IMR-90 (cell line): ENCODE measurements around the gene ZMIZ1. TPM values are rescaled to one million over a fixed set of nuclear protein-coding genes. Genes with fewer than 3 reads are reported as not detected.

Experiments used
- ATAC-seq: fragments of 200-7000 bp; cut with Tn5 transposase; 2 replicates; pipeline ENCODE4 v1.9.1; 2020; ENCODE audit warnings: low read depth, mild to moderate bottlenecking, moderate library complexity
- BruUV-seq: library from RNA; stranded (reverse); fragments of 400-500 nt; replicated peaks from 2 replicates; lab custom pipeline; 2021; lab: Mats Ljungman, UMichigan
- CTCF ChIA-PET: fragments of 300-600 bp; formaldehyde crosslinking; extraction: SDS; loops from one replicate; lab custom pipeline; 2021; ENCODE audit warnings: antibody characterized with exemption; lab: Yijun Ruan, JAX
- POLR2A ChIA-PET: fragments of 300-600 bp; sonication (Branson Sonifier 250); formaldehyde crosslinking; loops from one replicate; lab custom pipeline; 2022; ENCODE audit warnings: antibody characterized with exemption; ENCODE audit not compliant: unreplicated experiment; lab: Charles Lee
- DNase-seq: peaks from one replicate; pipeline ENCODE4 v3.0.0; 2013
- H2AFZ ChIP-seq: replicated peaks from 2 replicates; pipeline ENCODE3; 2013; ENCODE audit warnings: low read length, mild to moderate bottlenecking; ENCODE audit not compliant: poor library complexity
- H2AK5ac ChIP-seq: 2 replicates; pipeline ENCODE4 v1.6.1; 2013; ENCODE audit warnings: low read depth, low read length, inconsistent platforms
- H2AK9ac ChIP-seq: replicated peaks from 2 replicates; pipeline ENCODE3; 2013; ENCODE audit warnings: mild to moderate bottlenecking, low read depth, low read length, moderate library complexity; ENCODE audit not compliant: poor library complexity
- H2BK120ac ChIP-seq: 2 replicates; pipeline ENCODE4 v1.6.1; 2013; ENCODE audit warnings: low read depth, low read length, inconsistent platforms
- H2BK15ac ChIP-seq: 3 replicates; pipeline ENCODE4 v1.6.1; 2013; ENCODE audit warnings: low read depth, low read length, inconsistent platforms
- H2BK20ac ChIP-seq: 2 replicates; pipeline ENCODE4 v1.6.1; 2013; ENCODE audit warnings: low read depth, mild to moderate bottlenecking, inconsistent platforms, low read length, moderate library complexity
- H2BK5ac ChIP-seq: 2 replicates; pipeline ENCODE4 v1.6.1; 2013; ENCODE audit warnings: mild to moderate bottlenecking, low read depth, low read length, inconsistent platforms; ENCODE audit not compliant: poor library complexity, severe bottlenecking
- H3K14ac ChIP-seq: replicated peaks from 2 replicates; pipeline ENCODE4 v1.6.1; 2013; ENCODE audit warnings: low read depth, low read length, inconsistent platforms
- H3K18ac ChIP-seq: 2 replicates; pipeline ENCODE4 v1.6.1; 2013; ENCODE audit warnings: low read depth, low read length, control low read depth
- H3K23ac ChIP-seq: 2 replicates; pipeline ENCODE4 v1.6.1; 2013; ENCODE audit warnings: low read depth, low read length, inconsistent platforms
- H3K27ac ChIP-seq: 2 replicates; pipeline ENCODE4 v1.5.1; 2013; ENCODE audit warnings: mild to moderate bottlenecking, control low read depth, low read length; ENCODE audit not compliant: insufficient read depth
- H3K27me3 ChIP-seq: 2 replicates; pipeline ENCODE4 v1.6.1; 2013; ENCODE audit warnings: low read length; ENCODE audit not compliant: control insufficient read depth, insufficient read depth
- H3K36me3 ChIP-seq: 2 replicates; pipeline ENCODE4 v1.6.1; 2013; ENCODE audit warnings: low read length, mixed read lengths; ENCODE audit not compliant: control insufficient read depth, insufficient read depth
- H3K4ac ChIP-seq: 2 replicates; pipeline ENCODE4 v1.6.1; 2013; ENCODE audit warnings: low read depth, low read length, inconsistent platforms
- H3K4me1 ChIP-seq: 2 replicates; pipeline ENCODE4 v1.6.1; 2013; ENCODE audit warnings: low read length, mixed read lengths; ENCODE audit not compliant: control insufficient read depth, insufficient read depth
- H3K4me2 ChIP-seq: 2 replicates; pipeline ENCODE4 v1.6.1; 2013; ENCODE audit warnings: low read depth, mild to moderate bottlenecking, control low read depth, low read length, moderate library complexity
- H3K4me3 ChIP-seq: 2 replicates; pipeline ENCODE4 v1.5.1; 2013; ENCODE audit warnings: low read depth, mild to moderate bottlenecking, control low read depth, low read length, moderate library complexity; ENCODE audit not compliant: insufficient read depth
- H3K56ac ChIP-seq: 2 replicates; pipeline ENCODE4 v1.6.1; 2013; ENCODE audit warnings: low read length, inconsistent platforms; ENCODE audit not compliant: insufficient read depth; ENCODE audit errors: extremely low read depth
- H3K79me1 ChIP-seq, 2 experiments: 2 replicates each; pipeline ENCODE4 v1.6.1; 2013; ENCODE audit warnings: low read length in 2 of 2, inconsistent platforms in 1 of 2, low read depth in 1 of 2
- H3K9ac ChIP-seq: 2 replicates; pipeline ENCODE4 v1.6.1; 2013; ENCODE audit warnings: low read depth, low read length, control low read depth
- H3K9me1 ChIP-seq: 2 replicates; pipeline ENCODE4 v1.6.1; 2013; ENCODE audit warnings: low read length, inconsistent platforms; ENCODE audit not compliant: insufficient read depth
- H3K9me3 ChIP-seq: 2 replicates; pipeline ENCODE4 v1.6.1; 2013; ENCODE audit warnings: low read length; ENCODE audit not compliant: control insufficient read depth, insufficient read depth
- H4K20me1 ChIP-seq: 2 replicates; pipeline ENCODE4 v1.6.1; 2013; ENCODE audit warnings: low read length, inconsistent platforms; ENCODE audit not compliant: insufficient read depth
- H4K5ac ChIP-seq: 2 replicates; pipeline ENCODE4 v1.6.1; 2013; ENCODE audit warnings: mild to moderate bottlenecking, low read depth, low read length, control low read depth
- H4K8ac ChIP-seq, 2 experiments: 2 replicates each; pipeline ENCODE4 v1.6.1; 2013; ENCODE audit warnings: low read depth in 2 of 2, low read length in 2 of 2, control low read depth in 1 of 2, inconsistent platforms in 1 of 2
- H4K91ac ChIP-seq: 2 replicates; pipeline ENCODE4 v1.6.1; 2013; ENCODE audit warnings: low read depth, low read length, inconsistent platforms; ENCODE audit not compliant: insufficient read depth
- BHLHE40 ChIP-seq: fragments of 150-350 bp; IDR thresholded peaks from 2 replicates; pipeline ENCODE4 v1.6.1; 2016; ENCODE audit warnings: mild to moderate bottlenecking, low read depth, low read length
- CEBPB ChIP-seq: IDR thresholded peaks from 2 replicates; pipeline ENCODE4 v1.6.1; 2012; ENCODE audit warnings: low read depth, low read length, improper control_type of control experiment
- CHD1 ChIP-seq: IDR thresholded peaks from 2 replicates; pipeline ENCODE4 v1.6.1; 2012; ENCODE audit warnings: low read depth, low read length, improper control_type of control experiment
- FOS ChIP-seq: fragments of 150-350 bp; IDR thresholded peaks from 2 replicates; pipeline ENCODE4 v1.6.1; 2016; ENCODE audit warnings: low read depth, low read length
- MAFK ChIP-seq: IDR thresholded peaks from 2 replicates; pipeline ENCODE4 v1.6.1; 2012; ENCODE audit warnings: low read depth, low read length, improper control_type of control experiment
- MAZ ChIP-seq: IDR thresholded peaks from 2 replicates; pipeline ENCODE4 v1.6.1; 2012; ENCODE audit warnings: low read depth, mild to moderate bottlenecking, low read length, improper control_type of control experiment, moderate library complexity, borderline replicate concordance
- MXI1 ChIP-seq: IDR thresholded peaks from 2 replicates; pipeline ENCODE4 v1.6.1; 2012; ENCODE audit warnings: low read depth, mild to moderate bottlenecking, low read length, moderate library complexity, borderline replicate concordance
- NFE2L2 ChIP-seq: fragments of 150-350 bp; IDR thresholded peaks from 2 replicates; pipeline ENCODE4 v1.6.1; 2016; ENCODE audit warnings: low read depth, mild to moderate bottlenecking, low read length
- POLR2A ChIP-seq: IDR thresholded peaks from 2 replicates; pipeline ENCODE4 v1.6.1; 2012; ENCODE audit warnings: mild to moderate bottlenecking, low read depth, low read length
- RAD21 ChIP-seq: IDR thresholded peaks from 2 replicates; pipeline ENCODE4 v1.6.1; 2012; ENCODE audit warnings: low read length, improper control_type of control experiment
- RCOR1 ChIP-seq: IDR thresholded peaks from 2 replicates; pipeline ENCODE4 v1.6.1; 2012; ENCODE audit warnings: mild to moderate bottlenecking, low read length, improper control_type of control experiment; ENCODE audit not compliant: insufficient replicate concordance
- RFX5 ChIP-seq: IDR thresholded peaks from 2 replicates; pipeline ENCODE4 v1.8.0; 2012; ENCODE audit warnings: low read depth, mild to moderate bottlenecking, low read length, moderate library complexity
- SMC3 ChIP-seq: fragments of 150-350 bp; IDR thresholded peaks from 2 replicates; pipeline ENCODE4 v1.6.1; 2016; ENCODE audit warnings: low read depth, mild to moderate bottlenecking, antibody characterized with exemption, low read length, moderate library complexity
- WGBS, 2 experiments: methylation state at CpG; one replicate each; pipeline versions ENCODE4 v1.1.5 to v1.1.7; 2013; ENCODE audit warnings: missing lambda C conversion rate in 2 of 2; ENCODE audit not compliant: insufficient read length in 1 of 2; ENCODE audit errors: extremely low coverage in 2 of 2; 5-methylcytosine and 5-hydroxymethylcytosine counted together
- dilution Hi-C: fragments of 300-500 bp; cut with HindIII; formaldehyde crosslinking; loops from one replicate; pipeline ENCODE4 v1.14.3; 2018; ENCODE audit warnings: low sequenced_read_pairs; ENCODE audit not compliant: unreplicated experiment
- in situ Hi-C: fragments of 300-500 bp; cut with MboI; formaldehyde crosslinking; loops from 3 replicates; pipeline ENCODE4 v1.14.3; 2019; ENCODE audit warnings: low sequenced_read_pairs, inconsistent platforms, mixed read lengths
- intact Hi-C: fragments of 100-400 bp; cut with micrococcal nuclease; formaldehyde crosslinking; loops from 2 replicates; pipeline ENCODE4 v1.10.0; 2022
- polyA plus RNA-seq, 3 experiments: library from polyadenylated mRNA; depleted of rRNA; stranded (reverse); fragments of >200 nt; gene quantifications; 2 replicates each; pipeline ENCODE4 v1.2.3, GENCODE V29; 2012; ENCODE audit warnings: low replicate concordance in 1 of 3
- total RNA-seq: library from RNA; depleted of rRNA; stranded (reverse); fragments of >200 nt; gene quantifications from 2 replicates; pipeline ENCODE4 v1.2.3, GENCODE V29; 2012
- TF ChIP-seq, protein P1 (sequence below): fragments of 150-350 bp; IDR thresholded peaks from 2 replicates; pipeline ENCODE4 v1.6.1; 2017; ENCODE audit warnings: mild to moderate bottlenecking, antibody characterized with exemption, low read length, low read depth
- TF ChIP-seq, protein P2 (sequence below): conservative IDR thresholded peaks from 2 replicates; pipeline ENCODE4 v1.5.1; 2012; ENCODE audit warnings: mild to moderate bottlenecking, low read depth, low read length, improper control_type of control experiment
- TF ChIP-seq, protein P3 (sequence below): fragments of 150-350 bp; IDR thresholded peaks from 2 replicates; pipeline ENCODE4 v1.6.1; 2016; ENCODE audit warnings: low read depth, mild to moderate bottlenecking, low read length, moderate library complexity, borderline replicate concordance

The ZMIZ1 gene
- total and polyA plus RNA-seq, 2 of the 4 experiments (the other 2 are of a cell fraction), result 6.6 to 48.7 TPM

DNA sequence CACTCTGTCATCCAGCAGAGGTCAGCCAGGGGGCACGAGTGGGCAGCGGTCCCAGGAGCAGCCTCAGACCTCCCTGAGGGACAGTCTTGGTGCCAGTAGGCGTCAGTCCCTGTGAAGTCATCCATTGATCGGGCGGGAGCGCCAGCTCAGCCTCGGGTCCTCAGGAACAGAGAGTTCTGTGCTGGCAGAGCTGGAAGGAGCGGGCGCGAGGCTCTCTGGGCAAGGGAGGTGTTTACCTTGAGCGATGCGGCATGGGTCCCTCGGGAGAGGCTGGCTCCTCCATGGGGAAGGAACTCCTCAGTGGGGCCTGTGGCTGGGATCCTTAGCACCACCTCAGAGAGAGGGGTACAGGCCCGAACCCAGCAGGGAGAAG, 177.4 kb downstream of the ZMIZ1 start:
- Histone ChIP-seq H3K9me1 (peaks cover 56% of the 10 kb centered on the region), H2BK20ac (no peak overlapping the region)
- DNase-seq, result no peak

More for the DNA sequence above, 177.4 kb downstream of the ZMIZ1 start:
- no peaks in the 10 kb centered on the region for H3K9me3 ChIP-seq
- H2BK15ac ChIP-seq, result no peak overlapping the region
- TF ChIP-seq RAD21 (no peak), CEBPB (no peak), MAFK (no peak), RFX5 (no peak), RCOR1 (no peak), SMC3 (no peak), POLR2A (no peak), MAZ (no peak), FOS (no peak), BHLHE40 (no peak), CHD1 (no peak), MXI1 (no peak), NFE2L2 (no peak)
- TF ChIP-seq, protein P1, sequence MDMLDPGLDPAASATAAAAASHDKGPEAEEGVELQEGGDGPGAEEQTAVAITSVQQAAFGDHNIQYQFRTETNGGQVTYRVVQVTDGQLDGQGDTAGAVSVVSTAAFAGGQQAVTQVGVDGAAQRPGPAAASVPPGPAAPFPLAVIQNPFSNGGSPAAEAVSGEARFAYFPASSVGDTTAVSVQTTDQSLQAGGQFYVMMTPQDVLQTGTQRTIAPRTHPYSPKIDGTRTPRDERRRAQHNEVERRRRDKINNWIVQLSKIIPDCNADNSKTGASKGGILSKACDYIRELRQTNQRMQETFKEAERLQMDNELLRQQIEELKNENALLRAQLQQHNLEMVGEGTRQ, result no peak
- TF ChIP-seq, protein P2, sequence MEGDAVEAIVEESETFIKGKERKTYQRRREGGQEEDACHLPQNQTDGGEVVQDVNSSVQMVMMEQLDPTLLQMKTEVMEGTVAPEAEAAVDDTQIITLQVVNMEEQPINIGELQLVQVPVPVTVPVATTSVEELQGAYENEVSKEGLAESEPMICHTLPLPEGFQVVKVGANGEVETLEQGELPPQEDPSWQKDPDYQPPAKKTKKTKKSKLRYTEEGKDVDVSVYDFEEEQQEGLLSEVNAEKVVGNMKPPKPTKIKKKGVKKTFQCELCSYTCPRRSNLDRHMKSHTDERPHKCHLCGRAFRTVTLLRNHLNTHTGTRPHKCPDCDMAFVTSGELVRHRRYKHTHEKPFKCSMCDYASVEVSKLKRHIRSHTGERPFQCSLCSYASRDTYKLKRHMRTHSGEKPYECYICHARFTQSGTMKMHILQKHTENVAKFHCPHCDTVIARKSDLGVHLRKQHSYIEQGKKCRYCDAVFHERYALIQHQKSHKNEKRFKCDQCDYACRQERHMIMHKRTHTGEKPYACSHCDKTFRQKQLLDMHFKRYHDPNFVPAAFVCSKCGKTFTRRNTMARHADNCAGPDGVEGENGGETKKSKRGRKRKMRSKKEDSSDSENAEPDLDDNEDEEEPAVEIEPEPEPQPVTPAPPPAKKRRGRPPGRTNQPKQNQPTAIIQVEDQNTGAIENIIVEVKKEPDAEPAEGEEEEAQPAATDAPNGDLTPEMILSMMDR, result no peak
- TF ChIP-seq, protein P3, sequence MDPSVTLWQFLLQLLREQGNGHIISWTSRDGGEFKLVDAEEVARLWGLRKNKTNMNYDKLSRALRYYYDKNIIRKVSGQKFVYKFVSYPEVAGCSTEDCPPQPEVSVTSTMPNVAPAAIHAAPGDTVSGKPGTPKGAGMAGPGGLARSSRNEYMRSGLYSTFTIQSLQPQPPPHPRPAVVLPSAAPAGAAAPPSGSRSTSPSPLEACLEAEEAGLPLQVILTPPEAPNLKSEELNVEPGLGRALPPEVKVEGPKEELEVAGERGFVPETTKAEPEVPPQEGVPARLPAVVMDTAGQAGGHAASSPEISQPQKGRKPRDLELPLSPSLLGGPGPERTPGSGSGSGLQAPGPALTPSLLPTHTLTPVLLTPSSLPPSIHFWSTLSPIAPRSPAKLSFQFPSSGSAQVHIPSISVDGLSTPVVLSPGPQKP, result no peak
- no peak overlapping the region for H3K4me3 ChIP-seq
- WGBS, 2 experiments, result 93% methylated on average over 6 of the region's 14 CpGs; no CpG with 5 or more reads in 1 of the 2 experiments
- H3K23ac ChIP-seq, result peak overlapping the region; percentile 42
- peak overlapping the region; percentile 32 for H2AK9ac ChIP-seq
- in situ Hi-C loops (no loop called here), dilution Hi-C loops (no loop called here), intact Hi-C loops (no loop called here)
- H4K5ac ChIP-seq, result no peak overlapping the region
- BruUV-seq, result no TSS peak
- no peak overlapping the region for H3K56ac ChIP-seq
- no peak overlapping the region for H3K27ac ChIP-seq
- peaks cover 38% of the 10 kb centered on the region for H3K4me1 ChIP-seq
- H3K9ac ChIP-seq, result no peak overlapping the region
- H2AFZ ChIP-seq, result peak overlapping the region; percentile 0
- H3K4me2 ChIP-seq, result no peak overlapping the region
- no peak overlapping the region; the same call in 1 of the 2 replicates for H3K14ac ChIP-seq
- H2BK5ac ChIP-seq, result no peak overlapping the region
- peak overlapping the region; percentile 63; the same call in 1 of the 2 replicates for H2AK5ac ChIP-seq
- H2BK120ac ChIP-seq, result no peak overlapping the region
- H3K79me1 ChIP-seq, result peaks cover 47 to 87% of the 10 kb centered on the region in 2 experiments
- H4K20me1 ChIP-seq, result peaks cover 93% of the 10 kb centered on the region
- ChIA-PET POLR2A (interaction anchor here (0.6 kb wide), 1 partner anchor 179 kb away, joined by 3 read pairs; no protein-coding TSS in a partner anchor), CTCF (no interaction called here)
- no peak overlapping the region for H3K18ac ChIP-seq
- no peaks in the 10 kb centered on the region for H3K27me3 ChIP-seq
- peaks cover 7% of the 10 kb centered on the region for H3K36me3 ChIP-seq
- no peak overlapping the region for H4K91ac ChIP-seq
- ATAC-seq, result no peak
- 0 out of 2 replicates have a peak overlapping the region, but pooled peaks have one; percentile 45 for H3K4ac ChIP-seq
- H4K8ac ChIP-seq, result no peak overlapping the region
